ENCODE measurements around the gene EYS.
"Not testable (repeated sequence)": the region's sequence is repeated elsewhere in the genome, so short reads cannot be mapped to it uniquely, and the experiment has no call there.

The EYS gene

DNA sequence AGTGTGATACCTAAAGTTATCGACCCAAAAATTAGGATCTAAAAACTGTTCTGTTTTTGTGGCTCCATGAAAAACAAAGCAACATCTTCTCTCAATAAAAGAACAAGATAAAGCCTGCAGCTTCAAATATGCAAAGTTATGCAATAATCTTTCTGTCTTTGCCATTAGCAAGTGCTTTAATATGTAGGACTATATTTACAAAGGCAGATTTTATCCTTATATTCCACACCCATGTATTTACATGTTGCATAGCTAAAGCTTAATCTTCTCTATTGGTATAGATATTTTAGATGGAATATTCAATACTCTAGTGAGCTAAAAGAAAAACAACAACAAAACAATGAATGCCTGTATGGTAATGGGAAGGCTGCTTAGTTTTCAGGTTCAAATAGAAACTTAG is 1443.2 kb downstream of the EYS start:
- FAIRE-seq = no peak

DNA sequence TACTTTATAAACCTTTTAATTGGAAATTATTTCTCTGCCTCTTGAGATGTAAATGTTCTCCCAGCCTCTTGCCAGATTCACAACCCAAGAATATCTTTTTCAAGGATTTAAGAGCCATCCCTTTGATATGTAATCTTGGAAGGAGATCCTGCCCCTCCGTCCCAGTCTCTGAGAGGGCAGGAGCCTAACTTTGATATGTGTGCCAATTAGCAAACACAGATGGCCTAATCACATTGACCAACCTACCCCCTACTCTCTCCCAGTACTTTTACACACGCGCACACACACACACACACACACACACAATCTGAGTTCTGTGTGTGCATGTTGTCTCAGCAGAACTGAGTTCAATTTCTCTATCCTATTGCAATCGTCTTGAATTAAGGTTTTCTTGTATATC is 1447.7 kb downstream of the EYS start:
- no peak for FAIRE-seq

DNA sequence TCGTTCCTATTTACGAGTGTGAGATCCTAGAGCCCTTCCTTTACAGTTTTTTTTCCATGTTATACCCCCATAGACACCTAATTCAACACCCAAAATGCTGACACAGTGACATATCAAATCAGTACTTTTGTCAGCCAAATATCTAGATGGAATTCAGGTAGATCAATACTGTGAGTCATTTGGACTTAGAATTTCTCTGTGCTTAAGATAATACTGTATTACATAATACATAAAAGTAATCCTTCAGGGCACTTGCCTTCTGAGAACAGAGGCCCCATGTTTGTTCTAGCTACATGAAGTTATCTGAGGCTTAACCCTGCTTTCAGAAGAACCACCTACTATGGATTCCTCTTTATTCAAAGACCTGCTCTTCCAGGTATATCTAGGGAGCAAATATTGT is 1448.3 kb downstream of the EYS start:
- no peak for FAIRE-seq

- no peak for FAIRE-seq
These were observed 1448.7 kb downstream of the EYS start for GRCh38 chr6:64258302-64258701.

DNA sequence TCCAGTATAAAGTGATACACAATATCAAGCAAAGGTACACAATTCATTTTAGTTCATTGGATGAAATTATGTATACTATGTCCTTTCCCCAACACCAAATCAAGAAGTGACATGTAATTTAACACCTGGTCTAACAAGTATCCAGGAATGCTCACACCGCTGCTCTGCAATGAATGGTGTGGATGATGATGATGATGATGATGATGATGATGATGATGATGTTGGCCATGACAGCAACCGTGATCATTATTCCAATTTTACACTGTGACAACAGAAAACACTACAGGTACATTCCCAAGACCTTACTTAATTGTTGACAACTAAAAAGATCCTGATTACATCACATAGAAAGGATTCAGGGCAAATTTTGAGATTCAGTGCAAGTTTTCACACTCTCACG is 1449.4 kb downstream of the EYS start:
- no peak for FAIRE-seq

DNA sequence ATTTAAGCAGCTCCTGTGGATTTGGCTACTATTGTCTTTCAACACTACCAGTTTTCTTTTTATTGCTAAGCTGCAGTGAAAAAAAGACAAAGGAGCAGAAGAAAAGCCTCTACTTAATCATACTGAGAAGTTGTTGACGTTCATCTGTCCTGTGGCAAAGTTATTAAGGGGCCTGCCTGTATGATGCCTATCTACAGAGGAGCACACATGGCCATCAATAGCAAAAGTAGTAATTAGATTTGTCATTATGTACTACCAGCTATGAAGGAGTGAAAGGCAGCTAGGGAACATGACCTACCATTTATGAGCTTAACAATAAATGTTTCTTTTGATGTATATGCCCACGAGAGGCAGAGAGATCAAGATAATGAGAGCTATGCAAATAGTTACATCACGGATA is 1450.5 kb downstream of the EYS start:
- FAIRE-seq = no peak

DNA sequence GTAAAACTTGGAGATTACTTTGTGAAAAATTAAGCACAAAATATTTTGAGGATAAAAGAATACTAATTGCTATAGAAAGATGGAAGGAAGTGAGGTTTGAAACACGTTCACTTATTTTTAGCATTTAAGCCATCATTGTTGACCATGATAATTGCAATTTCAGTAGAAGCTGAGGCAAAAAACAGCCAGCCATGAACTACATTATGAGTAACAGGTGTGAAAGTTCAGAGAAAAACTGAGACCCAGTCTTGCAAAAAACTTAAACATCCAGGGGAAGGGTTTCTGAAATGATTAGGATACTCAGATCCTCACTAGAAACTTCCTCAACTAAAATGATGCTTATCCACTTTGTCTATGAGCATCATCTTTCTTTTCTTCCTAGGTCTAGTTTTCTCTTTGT is 1452.0 kb downstream of the EYS start:
- FAIRE-seq = no peak

- no peak for FAIRE-seq
These were observed 1452.5 kb downstream of the EYS start for GRCh38 chr6:64254558-64254957.

GRCh38 chr6:64252256-64252655 is 1454.8 kb downstream of the EYS start:
- no peak for FAIRE-seq

DNA sequence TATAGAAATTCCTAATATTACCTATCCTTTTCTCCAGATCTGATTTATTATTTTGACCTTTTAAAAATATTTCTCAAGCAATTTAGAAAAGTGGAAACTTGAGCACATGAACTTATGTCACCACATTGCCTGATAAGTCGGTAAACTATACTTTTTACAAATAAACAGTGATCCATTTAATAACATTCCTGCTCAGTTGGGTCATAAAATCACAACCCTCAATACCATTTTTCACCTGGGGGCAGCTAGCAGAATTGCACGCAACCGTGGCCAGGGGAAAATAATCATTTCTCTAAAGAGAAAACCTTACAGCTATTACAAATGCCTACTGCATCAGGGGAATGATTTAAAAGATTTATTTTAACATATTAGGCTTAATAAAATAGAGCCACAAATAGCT is 1456.9 kb downstream of the EYS start:
- no peak for FAIRE-seq

DNA sequence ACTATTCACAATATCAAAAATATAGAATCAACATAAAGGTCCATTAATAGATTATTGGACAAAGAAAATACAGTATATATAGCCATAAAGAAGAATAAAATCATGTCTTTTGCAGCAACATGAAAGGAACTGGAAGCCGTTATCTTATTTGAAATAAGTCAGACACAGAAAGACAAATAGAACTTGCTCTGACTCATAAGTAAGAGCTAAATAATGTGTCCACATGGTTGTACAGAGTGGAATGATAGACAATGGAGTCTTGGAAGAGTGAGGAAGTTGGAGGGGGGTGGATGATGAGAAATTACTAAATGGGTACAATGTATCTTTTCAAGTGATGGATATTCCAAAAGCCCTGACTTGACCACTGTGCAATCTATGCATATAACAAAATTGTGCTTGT is 1457.9 kb downstream of the EYS start:
- FAIRE-seq = no peak

DNA sequence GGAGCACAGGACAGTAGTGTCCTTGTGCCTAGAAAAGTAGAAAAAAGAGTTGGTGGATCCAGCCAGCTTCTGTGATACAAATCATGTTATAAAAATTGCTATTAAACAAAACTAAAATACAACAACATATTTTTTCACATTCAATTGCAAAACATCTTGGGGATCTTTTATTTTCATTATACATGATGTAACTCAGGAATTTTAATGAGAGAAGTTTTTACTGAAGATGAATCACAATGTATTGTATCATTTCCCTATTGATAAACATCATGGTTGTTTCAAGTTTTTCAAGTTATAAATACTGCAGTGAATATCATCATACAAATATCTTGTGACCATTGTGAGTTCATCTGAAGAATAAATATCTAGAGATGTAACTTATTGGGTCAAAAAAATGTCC is 1463.4 kb downstream of the EYS start:
- FAIRE-seq = no peak

- not testable (repeated sequence) for FAIRE-seq
These were observed 1468.1 kb downstream of the EYS start for GRCh38 chr6:64238908-64239307.

DNA sequence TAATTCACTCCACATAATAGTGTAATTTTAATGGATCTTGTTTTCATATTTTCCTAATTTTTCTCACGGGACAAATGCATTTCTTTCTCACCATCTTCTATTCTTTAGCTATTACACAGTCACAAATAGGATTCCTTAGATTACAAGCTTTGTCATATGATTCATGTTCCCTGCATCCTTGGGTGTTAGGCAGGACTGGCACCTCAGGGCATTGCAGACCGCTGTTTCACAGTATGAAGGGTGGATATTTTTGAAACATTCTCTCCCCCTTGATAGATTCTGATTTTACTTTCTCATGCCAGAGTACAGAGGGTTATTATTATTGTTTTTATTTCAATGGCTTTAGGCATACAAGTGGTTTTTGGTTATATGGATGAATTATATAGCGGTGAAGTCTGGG is 1469.0 kb downstream of the EYS start:
- no peak for FAIRE-seq

DNA sequence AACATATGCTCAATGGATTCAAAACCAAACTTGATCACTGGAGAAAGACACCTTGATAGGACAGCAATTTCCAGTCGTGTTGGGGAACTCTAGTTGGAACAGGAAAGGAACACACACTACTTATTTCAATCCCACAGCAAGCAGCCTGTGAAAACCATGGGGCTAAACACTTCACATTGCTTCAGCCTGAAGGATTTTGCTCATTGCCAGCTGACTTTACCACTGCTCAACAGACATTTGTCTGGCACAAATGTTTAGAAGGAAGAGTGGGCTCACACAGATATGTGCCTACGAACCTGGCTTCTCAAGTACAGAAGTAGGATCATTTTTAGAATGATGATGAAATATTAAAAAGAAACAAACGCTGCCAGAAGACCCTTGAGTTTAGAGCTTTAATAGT is 1473.3 kb downstream of the EYS start:
- FAIRE-seq = no peak

GRCh38 chr6:64231928-64232327 is 1475.1 kb downstream of the EYS start:
- no peak for FAIRE-seq

- no peak for FAIRE-seq
These were observed 1476.5 kb downstream of the EYS start for GRCh38 chr6:64230530-64230929.

GRCh38 chr6:64227863-64228262 is 1479.2 kb downstream of the EYS start:
- FAIRE-seq = no peak

DNA sequence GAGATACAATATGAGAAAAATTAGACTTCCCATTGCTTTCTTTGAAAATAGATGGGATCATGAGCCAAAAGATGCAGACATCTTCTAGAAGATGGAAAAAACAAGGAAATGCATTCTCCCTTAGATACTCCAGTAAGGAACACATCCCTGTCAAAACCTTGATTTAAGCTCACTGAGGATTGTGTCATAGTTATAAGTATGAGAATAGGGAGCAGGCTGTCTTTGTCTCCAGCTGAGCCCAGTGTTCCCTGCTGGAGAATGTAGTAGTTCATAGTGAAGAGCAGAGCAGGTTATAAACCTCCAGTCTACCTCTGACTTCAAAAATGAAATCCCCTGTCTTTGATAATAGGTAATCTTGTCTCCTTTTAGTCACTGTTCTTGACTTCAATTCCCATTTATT is 1481.5 kb downstream of the EYS start:
- no peak for FAIRE-seq

GRCh38 chr6:64224819-64225218 is 1482.2 kb downstream of the EYS start:
- no peak for FAIRE-seq

DNA sequence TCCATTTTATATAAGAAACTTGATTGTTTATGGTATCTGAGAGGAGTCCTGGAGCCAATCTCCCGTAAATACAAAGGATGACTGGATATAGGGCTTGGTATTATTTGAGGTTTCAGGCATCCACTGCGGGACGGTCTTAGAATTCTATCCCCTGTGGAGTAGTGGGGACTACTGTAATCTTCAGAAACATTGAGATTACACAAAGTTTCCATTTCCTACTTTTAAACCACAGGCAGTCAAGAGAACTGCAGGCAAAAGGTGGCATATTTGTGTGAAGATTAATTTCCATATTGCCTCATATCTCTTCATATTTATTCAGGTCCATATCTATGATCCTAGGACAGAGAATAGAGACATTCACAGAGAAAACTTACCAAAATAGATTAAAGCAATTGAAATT is 1485.2 kb downstream of the EYS start:
- no peak for FAIRE-seq

GRCh38 chr6:64220801-64221200 is 1486.2 kb downstream of the EYS start:
- FAIRE-seq = no peak

- FAIRE-seq = no peak
These were observed 1489.1 kb downstream of the EYS start for GRCh38 chr6:64217721-64218620.

DNA sequence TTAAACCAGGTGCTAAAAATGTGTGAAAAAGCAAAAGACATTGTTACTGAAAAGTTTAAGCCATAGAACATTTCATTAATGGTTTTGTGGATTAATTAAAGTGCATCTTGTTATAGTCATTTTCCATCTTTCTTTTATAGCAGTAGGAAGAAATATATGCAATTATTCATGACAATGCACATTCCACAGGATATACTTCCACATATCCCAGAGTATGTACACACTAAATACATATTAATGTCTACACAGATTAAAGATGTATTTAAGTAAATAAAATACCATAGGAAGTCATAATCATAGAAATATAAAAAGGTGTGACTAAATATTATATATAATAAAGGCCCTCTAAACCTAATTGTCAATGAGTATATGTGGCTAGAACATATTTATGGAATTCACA is 1492.7 kb downstream of the EYS start:
- no peak for FAIRE-seq

DNA sequence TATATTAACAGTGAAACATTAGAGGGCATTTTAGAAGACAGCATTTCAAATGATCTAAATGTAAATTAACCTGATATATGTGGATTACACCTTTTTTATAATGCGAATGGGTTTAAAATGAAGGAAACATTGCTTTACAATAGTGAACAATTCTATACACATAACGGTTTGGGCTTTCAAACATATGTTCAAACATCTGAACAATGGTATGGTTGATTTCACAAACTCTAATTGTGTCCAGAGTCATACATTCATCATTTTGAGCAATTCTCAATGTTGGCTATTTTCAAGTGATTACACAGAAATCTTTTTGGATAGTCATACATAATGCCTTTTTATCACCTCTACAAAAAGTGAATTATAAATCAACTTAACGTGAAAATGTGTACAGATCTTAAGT is 1493.3 kb downstream of the EYS start:
- FAIRE-seq = no peak
